ENCODE data around the gene PARD3. TPM values are rescaled to one million over a fixed set of nuclear protein-coding genes. Genes with fewer than 3 reads are reported as not detected.
"Not testable (repeated sequence)": the region's sequence is repeated elsewhere in the genome, so short reads cannot be mapped to it uniquely, and the experiment has no call there.

PARD3 gene
- total RNA-seq, 1 experiment from 2014 or later = 44.2 TPM

DNA sequence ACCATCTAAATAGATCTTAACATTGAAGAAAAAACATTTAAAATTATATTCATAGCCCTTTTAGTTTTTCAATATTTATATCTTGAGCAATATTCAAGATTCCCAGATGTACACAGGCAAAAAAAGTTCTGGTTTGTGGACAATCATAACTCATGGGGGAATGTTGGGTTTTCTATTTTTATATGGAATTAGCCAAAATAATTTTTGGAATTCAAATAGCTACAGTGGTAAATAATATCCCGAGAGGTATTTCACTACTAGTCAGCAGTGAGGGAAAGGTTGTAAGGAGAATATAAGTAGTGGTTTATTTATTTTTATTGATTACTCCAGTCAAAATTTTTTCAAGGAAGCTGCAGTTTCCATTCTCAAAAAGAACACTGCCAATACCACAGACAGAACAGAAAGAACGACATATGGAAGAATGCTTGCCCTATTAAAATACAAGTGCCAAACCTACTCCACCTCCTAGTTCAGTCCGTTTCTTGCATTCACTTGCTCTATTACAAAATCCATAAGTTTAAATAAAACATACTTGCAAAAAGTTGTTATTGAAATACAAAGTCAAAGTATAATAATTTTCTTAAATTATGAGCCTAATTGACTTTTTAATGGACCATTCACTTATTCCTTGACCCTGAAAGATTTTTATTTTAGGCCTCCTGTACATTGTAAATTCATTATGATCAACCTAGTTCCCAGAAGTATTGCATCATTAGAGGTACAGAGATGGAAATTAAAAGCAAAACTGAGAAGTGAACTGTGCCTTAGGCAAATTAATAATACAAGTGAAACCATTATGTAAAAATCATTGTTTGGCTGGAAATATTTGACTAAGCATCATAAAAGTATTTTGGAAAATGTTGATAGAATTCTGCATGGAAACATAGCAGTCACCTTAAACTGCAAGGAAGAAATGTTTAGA is 533.2 kb downstream of the PARD3 start:
- in situ Hi-C loops (cut with HindIII; ENCODE audit: low pct_unique_long_range_greater_than_20kb, low sequenced_read_pairs) = no loop called here
- DNase-seq (ENCODE audit: low read depth, low spot score) = no peak

DNA sequence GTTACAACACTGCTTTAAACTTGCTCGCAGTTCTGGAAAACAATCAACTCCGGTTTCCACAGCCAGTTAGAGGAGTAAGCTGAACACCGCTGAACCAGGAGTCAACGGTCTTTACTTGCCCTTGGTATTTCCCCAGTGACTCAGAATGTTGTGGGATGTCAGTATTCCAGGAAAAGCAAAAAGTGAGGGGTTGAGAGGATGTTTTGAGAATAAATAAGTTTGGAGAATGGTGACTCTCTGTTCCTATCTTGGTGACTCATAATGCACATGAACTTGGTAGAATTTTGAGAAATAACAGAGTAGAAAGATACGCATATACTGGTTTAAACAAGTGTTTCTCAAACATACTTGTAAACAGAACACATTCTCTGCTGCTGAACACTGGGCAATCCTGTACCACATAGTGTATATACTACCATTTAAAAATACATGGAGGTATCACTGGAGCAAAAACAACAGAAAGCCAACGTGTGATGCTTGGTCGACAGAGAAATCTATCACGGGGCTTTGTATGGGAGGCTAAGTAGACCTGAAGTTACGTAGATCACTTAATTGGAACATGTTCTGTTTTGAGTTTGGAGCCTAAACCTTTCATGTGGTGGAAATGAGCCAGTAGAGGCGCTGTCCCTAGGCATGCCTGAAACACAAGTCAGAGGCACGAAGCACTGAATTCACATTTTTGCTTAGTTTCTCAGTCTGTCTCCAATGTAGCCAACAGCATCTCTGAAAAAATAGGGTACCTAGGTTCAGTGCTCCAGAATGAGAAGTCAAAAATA is 534.3 kb downstream of the PARD3 start:
- DNase-seq (ENCODE audit: low read depth, low spot score) = no peak
- in situ Hi-C loops (cut with HindIII; ENCODE audit: low pct_unique_long_range_greater_than_20kb, low sequenced_read_pairs) = no loop called here

DNA sequence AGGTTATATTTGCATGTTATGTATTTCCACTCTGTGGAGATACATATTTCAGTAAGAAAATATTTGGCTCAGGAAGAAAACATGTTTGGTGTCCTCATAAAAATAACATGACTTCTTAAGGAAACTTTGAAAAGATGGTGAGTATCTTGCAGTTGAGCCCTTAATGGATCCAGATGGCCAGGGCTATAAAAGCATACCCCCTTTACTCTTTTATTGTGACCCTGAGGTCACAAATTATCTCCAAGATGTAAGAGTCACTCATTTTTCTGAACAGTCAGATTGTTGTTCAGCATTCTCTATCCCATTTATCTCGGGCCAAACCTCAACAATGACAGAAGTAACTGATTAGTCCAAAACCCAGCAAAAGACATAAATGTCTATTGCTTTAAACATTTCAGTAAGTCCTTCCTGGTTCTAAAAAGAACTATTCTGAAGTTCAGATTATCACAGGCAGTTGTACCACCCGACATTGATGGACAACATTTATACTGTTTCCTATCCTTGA is 539.4 kb downstream of the PARD3 start:
- DNase-seq (ENCODE audit: low read depth, low spot score) = no peak
- in situ Hi-C loops (cut with HindIII; ENCODE audit: low pct_unique_long_range_greater_than_20kb, low sequenced_read_pairs) = no loop called here

DNA sequence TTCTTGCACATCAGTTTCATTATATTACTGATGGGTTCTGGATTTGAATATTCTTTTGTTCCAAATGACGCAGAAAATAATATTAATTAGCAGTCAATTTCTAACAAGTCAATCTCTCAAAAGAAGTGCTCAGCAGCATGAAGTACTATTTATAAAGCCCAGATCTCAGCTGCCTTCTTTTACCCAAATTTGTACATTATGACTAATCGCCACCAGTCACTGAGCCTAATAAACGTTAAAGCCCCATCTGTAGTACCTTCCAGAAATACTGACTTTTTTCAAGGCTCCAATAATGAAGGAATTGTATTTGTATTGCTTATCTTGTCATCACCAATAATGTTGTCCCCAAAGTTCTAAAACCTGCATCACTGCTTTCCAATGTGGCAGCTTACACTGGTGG is 540.2 kb downstream of the PARD3 start:
- DNase-seq (ENCODE audit: low read depth, low spot score) = no peak
- in situ Hi-C loops (cut with HindIII; ENCODE audit: low pct_unique_long_range_greater_than_20kb, low sequenced_read_pairs) = no loop called here

DNA sequence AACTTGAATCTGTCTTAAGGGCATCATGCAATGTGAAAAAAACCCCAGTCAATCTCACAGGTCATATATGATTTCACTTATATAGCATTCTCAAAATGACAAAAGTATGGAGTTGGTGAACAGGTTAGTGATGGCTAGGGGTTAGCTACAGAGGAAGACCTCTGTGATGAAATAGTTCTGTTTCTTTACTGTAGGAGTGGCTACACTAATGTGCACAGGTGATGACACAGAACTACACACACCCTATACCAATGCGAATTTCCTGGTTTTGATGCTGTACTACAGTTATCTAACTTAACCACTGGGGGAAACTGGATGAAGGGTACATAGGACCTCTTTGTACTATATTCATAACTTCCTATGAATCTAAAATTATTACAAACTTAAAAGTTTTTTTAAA is 541.8 kb downstream of the PARD3 start:
- in situ Hi-C loops (cut with HindIII; ENCODE audit: low pct_unique_long_range_greater_than_20kb, low sequenced_read_pairs) = no loop called here
- no peak for DNase-seq (ENCODE audit: low read depth, low spot score)

DNA sequence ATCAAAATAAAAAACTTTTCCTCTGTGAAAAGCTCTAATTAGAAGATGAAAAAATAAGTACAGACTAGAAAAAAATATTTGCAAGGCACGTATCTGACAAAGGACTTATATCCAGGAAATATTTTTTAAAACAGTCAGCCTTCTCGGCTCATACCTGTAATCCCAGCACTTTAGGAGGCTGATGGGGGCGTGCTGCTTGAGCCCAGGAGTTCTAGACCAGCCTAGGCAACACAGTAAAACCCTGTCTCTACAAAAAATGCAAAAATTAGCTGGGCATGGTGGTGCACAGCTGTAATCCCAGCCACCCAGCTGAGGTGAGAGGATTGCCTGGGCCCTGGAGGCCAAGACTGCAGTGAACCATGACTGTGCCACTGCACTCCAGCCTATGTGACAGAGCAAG is 542.8 kb downstream of the PARD3 start:
- no peak for DNase-seq (ENCODE audit: low read depth, low spot score)
- in situ Hi-C loops (cut with HindIII; ENCODE audit: low pct_unique_long_range_greater_than_20kb, low sequenced_read_pairs) = no loop called here

DNA sequence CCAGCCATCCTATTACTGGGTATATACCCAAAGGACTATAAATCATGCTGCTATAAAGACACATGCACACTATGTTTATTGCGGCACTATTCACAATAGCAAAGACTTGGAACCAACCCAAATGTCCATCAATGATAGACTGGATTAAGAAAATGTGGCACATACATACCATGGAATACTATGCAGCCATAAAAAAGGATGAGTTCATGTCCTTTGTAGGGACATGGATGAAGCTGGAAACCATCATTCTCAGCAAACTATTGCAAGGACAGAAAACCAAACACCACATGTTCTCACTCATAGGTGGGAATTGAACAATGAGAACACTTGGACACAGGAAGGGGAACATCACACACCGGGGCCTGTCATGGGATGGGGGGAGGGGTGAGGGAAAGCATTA is 546.7 kb downstream of the PARD3 start:
- DNase-seq (ENCODE audit: low read depth, low spot score); in situ Hi-C loops (cut with HindIII; ENCODE audit: low pct_unique_long_range_greater_than_20kb, low sequenced_read_pairs): not testable (repeated sequence)

DNA sequence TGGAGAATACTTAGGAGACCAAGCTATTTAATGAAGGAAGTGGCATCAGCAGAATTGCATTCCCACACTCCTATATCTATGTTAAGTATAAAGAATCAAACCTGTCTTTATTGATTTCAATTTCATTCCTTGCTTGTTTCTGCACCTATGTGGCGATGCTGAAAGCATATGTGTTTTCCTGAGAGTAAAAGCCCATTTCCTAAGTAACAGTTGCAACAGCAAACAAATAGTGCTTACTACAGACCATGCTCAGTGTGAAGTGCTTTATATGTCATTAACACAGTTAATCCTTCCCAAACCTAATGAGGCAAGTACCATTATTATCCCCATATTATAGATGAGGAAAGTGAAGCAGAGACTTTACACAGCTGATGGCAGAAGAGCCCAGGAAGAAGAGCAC is 552.1 kb downstream of the PARD3 start:
- in situ Hi-C loops (cut with HindIII; ENCODE audit: low pct_unique_long_range_greater_than_20kb, low sequenced_read_pairs) = no loop called here

DNA sequence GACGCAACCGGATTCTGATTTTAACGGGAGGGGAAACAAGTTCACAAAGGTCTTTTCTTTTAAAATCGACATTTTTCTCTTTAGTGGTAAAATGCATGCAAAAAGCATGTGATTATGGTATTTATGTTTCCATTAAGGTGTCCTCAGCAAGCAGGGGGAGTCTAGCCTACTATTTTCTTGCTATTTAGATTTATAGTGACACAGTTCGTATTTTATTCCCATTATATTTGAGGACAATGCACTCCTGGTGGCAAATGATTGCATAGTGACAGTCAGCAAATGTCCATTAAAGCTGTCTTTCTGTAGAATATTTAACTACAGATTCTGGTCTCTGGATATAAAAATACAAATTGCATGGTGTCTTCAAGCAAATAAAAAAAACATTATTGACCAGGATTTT is 554.2 kb downstream of the PARD3 start:
- in situ Hi-C loops (cut with HindIII; ENCODE audit: low pct_unique_long_range_greater_than_20kb, low sequenced_read_pairs) = no loop called here

More for the DNA sequence above, 552.1 kb downstream of the PARD3 start:
- DNase-seq (ENCODE audit: low read depth, low spot score) = peak; percentile 6

DNA sequence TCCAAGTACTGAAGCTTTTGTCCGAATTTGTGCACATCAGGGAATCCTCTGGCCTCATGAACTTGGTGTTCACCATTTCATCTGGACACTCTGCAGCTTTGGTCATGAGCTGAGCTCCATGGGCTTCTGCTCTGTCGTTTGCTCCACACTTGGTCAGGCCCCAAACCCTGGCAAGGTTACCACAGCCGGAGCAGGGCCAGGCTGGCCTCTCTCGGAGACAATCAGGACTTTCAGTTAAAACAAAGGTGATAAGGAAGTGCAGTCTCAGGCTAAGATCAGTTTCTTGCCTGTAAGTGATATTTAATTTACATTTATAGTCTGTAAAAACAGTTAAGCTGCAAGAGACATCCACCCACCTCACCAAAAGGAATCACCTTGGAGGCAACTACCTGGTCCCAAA is 558.9 kb downstream of the PARD3 start:
- in situ Hi-C loops (cut with HindIII; ENCODE audit: low pct_unique_long_range_greater_than_20kb, low sequenced_read_pairs) = no loop called here
- DNase-seq (ENCODE audit: low read depth, low spot score) = no peak

More for the DNA sequence above, 554.2 kb downstream of the PARD3 start:
- DNase-seq (ENCODE audit: low read depth, low spot score) = peak; percentile 15

DNA sequence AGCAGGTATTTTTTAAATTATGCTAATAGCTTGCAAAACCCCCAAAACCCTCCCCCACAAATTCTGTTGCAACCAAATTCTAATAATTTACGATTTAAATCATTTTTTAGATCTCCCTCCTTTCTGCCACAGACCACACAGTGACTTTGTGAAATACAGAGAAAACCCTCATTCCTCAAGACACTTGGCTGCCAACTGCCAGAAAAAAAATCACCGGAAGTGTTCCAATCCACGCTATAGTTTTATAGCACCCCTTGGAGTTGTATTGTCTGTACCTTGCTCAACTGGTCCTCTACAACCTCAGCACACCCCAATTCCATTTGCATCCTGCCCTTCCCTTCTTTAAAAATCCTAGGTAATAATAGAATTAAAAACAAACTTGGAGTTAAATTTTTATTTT is 560.1 kb downstream of the PARD3 start:
- in situ Hi-C loops (cut with HindIII; ENCODE audit: low pct_unique_long_range_greater_than_20kb, low sequenced_read_pairs) = no loop called here
- DNase-seq (ENCODE audit: low read depth, low spot score) = no peak

DNA sequence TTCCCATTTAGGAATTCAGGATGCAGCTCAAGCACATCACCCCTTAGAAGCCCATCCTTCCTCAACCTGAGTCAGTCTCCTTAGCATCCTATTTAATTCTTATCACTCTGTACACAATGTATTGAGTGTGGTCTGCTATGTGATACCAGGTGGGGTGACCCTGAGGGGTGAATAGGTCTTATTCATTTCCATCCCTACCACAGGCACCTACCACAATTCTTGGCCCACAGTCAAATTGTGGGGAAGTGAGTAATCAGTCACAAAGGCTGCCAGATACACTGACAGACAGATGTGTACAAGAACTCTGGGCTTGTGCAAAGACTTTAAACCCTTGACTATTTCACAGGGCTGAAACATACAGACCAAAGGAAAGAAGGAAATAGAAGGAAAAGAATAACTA is 560.5 kb downstream of the PARD3 start:
- DNase-seq (ENCODE audit: low read depth, low spot score) = peak; percentile 38
- in situ Hi-C loops (cut with HindIII; ENCODE audit: low pct_unique_long_range_greater_than_20kb, low sequenced_read_pairs) = no loop called here

DNA sequence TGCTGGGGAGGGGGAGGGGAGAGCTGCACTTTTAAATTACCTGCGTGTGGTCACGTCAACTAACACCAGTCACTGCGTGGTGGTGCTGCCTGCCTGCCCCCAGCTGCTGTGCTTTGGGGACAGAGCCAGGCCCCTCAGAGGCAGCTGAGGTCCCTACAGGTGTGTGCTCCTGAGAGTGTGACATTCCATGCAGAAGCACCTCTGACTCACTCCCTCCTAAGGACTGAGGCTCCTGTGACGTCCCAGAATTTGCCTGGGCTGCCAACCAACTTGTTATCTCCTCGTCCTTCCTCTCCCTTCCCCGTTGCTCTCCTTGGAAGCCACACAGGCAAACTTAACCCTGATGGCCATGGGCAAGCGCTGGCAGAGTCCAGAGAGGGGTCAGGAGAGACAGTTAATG is 563.0 kb downstream of the PARD3 start:
- no peak for DNase-seq (ENCODE audit: low read depth, low spot score)
- in situ Hi-C loops (cut with HindIII; ENCODE audit: low pct_unique_long_range_greater_than_20kb, low sequenced_read_pairs) = no loop called here

DNA sequence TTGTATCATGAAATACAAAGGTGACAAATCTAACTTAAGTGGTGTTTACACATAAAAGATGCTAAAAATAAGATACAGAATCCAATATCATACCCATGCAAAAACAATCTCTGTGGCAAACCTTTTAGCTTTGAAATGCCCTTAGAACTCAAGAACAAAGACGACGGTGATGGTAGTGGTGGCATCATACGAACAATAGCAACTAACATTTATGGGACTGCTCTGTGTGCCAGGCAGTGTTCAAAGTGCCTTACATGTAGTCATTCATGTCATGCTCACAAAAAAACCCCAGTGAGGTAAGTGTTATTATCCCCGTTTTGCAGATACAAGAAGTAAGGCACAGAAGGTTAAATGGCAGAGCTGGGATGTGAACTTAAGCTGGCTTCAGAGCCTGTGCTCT is 563.9 kb downstream of the PARD3 start:
- in situ Hi-C loops (cut with HindIII; ENCODE audit: low pct_unique_long_range_greater_than_20kb, low sequenced_read_pairs) = no loop called here
- no peak for DNase-seq (ENCODE audit: low read depth, low spot score)

DNA sequence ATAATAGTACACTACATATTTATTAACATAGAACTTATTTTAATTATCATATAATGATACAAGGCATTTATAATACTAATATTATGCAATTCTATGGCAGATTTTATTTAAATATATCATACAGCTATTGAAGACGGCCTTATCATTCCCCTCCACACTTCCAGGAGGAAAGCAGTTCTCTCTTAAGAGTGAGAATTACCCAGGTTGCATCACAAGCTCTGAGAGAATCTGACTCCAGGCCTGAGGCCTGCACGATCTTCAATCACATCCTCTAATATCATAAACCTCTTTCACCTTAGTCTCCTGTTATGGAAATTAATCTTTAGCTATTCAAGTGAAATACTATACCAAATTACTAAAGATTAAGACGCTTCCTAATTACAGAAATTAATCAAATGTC is 564.4 kb downstream of the PARD3 start:
- in situ Hi-C loops (cut with HindIII; ENCODE audit: low pct_unique_long_range_greater_than_20kb, low sequenced_read_pairs) = no loop called here
- no peak for DNase-seq (ENCODE audit: low read depth, low spot score)

DNA sequence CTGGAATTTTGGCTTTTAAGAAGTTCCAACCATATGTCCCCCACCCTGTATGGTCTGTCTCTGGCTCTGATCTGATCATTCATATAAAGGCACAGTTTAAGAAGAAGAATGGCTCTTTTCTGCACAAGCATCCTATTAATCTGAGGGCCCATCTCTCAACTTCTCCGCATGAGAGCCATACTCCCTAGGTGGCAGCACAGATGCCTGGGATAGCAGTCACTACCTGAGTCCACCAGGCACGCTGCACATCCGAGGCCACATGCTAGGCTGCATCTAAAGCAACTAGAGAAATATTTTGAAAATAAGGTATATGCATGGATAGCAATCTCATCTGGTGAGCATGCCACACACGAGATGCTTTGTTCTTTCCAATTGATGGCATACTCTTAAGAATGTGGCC is 565.5 kb downstream of the PARD3 start:
- in situ Hi-C loops (cut with HindIII; ENCODE audit: low pct_unique_long_range_greater_than_20kb, low sequenced_read_pairs) = no loop called here
- peak; percentile 30 for DNase-seq (ENCODE audit: low read depth, low spot score)

DNA sequence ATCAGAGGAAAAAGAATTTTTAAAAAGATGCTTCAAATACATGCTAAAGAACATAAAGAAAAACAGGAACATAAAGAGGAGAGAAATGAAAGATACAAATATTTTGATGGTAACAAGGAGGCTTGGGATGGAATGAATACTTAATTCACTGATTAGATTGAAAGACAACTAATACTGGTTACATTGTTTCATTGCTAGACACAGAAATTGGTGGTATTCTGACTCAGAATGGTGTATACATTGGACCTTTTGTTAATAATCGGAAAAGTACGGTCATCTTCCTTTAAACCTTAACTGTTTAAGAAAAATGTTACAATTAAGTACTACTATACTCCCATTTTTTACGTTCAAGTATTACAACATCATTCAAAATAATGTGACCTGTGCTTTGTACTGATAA is 567.5 kb downstream of the PARD3 start:
- in situ Hi-C loops (cut with HindIII; ENCODE audit: low pct_unique_long_range_greater_than_20kb, low sequenced_read_pairs) = no loop called here
- DNase-seq (ENCODE audit: low read depth, low spot score) = peak; percentile 23

DNA sequence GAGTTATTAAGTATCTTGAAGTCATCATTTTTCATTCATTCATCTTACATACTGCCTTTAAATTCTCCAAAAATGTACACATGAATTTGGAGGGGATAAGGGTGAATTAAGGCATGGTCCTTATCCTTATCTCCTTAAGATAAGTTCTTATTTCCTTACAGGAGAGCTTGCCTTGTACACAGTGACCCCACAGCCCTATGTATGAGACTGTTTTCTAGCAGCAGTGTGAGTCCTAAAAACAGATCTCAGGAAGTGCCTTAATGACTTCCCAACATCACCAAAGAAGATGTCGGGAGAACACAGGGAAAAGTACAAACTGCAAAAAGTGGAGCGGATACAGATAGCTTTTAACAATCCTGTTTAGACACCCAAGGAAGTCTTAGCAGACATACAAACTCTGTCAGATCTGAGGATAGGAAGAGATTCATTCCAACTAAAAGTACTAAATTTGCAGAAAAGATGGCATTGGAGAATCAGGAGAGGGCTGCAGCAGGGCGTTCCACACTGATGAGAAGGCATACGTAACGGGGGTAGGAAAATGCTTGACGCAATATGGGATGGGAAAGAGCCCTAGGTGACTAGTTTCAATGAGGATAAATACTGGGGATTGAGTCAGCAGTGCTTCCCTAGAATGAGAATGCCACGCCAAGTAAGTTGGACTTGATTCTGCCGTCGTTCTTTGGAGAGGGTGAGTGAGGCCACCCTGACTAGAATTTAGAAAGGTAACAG is 570.2 kb downstream of the PARD3 start:
- in situ Hi-C loops (cut with HindIII; ENCODE audit: low pct_unique_long_range_greater_than_20kb, low sequenced_read_pairs) = no loop called here
- no peak for DNase-seq (ENCODE audit: low read depth, low spot score)
